ENCODE data around the gene IRF8. TPM values are rescaled to one million over a fixed set of nuclear protein-coding genes. Genes with fewer than 3 reads are reported as not detected.

The IRF8 gene
- total RNA-seq, 1 experiment from 2014 or later: 0.28 TPM

- H2AK5ac ChIP-seq (ENCODE audit: insufficient read length, low read length): no peak overlapping the region
- no peak overlapping the region for H3K56ac ChIP-seq (ENCODE audit: insufficient read length, low read depth, low read length)
- Mint-ChIP-seq H3K9me3 (no peaks in the 10 kb centered on the region; a peak in 2 of 5 replicates), H3K36me3 (ENCODE audit: insufficient read depth in 1 of 3, low read depth in 3 of 3) (no peaks in the 10 kb centered on the region), H3K27ac (no peak overlapping the region), H3K4me3 (no peak overlapping the region), H3K27me3 (ENCODE audit: low read depth) (peaks cover 33% of the 10 kb centered on the region), H3K4me1 (peaks cover 11 to 20% of the 10 kb centered on the region in 2 experiments)
- no peak overlapping the region for H3K27ac ChIP-seq (ENCODE audit: insufficient read length, low read depth, low read length)
- TF ChIP-seq CTCF (conservative IDR thresholded peaks at IDR 0.05): no peak
- H3K9me3 ChIP-seq (ENCODE audit: control insufficient read depth, low read depth, low read length): no peaks in the 10 kb centered on the region
- no peak overlapping the region for H3K4ac ChIP-seq (ENCODE audit: low read depth, low read length)
- DNase-seq: no peak
- no peaks in the 10 kb centered on the region for H3K79me1 ChIP-seq (ENCODE audit: insufficient read depth, low read depth, low read length, poor library complexity, severe bottlenecking)
- H3K23ac ChIP-seq (ENCODE audit: insufficient read length, low read depth, low read length): no peak overlapping the region
- no peak overlapping the region for H2BK20ac ChIP-seq (ENCODE audit: low read depth, low read length, poor library complexity, severe bottlenecking)
- no peak overlapping the region for H4K91ac ChIP-seq (ENCODE audit: insufficient read length, low read depth, low read length)
- H2BK12ac ChIP-seq (ENCODE audit: insufficient read length, low read depth, low read length): no peak overlapping the region
- no peak overlapping the region for H3K4me2 ChIP-seq (ENCODE audit: insufficient read depth, insufficient read length, low read length)
- no peaks in the 10 kb centered on the region for H4K20me1 ChIP-seq (ENCODE audit: control insufficient read depth, insufficient read depth, insufficient read length)
- no peak overlapping the region for H4K8ac ChIP-seq (replicated peaks; ENCODE audit: insufficient read length, low read depth, low read length)
- peaks cover 2% of the 10 kb centered on the region for H3K23me2 ChIP-seq (ENCODE audit: insufficient read length, low read depth, low read length, poor library complexity, severe bottlenecking)
- H4K5ac ChIP-seq (ENCODE audit: insufficient read length, low read depth, low read length): no peak overlapping the region
- no peak overlapping the region for H3T11ph ChIP-seq (ENCODE audit: low read length)
- H3K14ac ChIP-seq (ENCODE audit: insufficient read depth, low read length): no peak overlapping the region
- no peaks in the 10 kb centered on the region for H3K27me3 ChIP-seq (ENCODE audit: insufficient read depth, low read length)
- H2AFZ ChIP-seq (ENCODE audit: low read length): no peak overlapping the region
- H2BK15ac ChIP-seq (ENCODE audit: low read depth, low read length): no peak overlapping the region
- no peak overlapping the region for H2BK5ac ChIP-seq (ENCODE audit: insufficient read length, low read length)
- WGBS (ENCODE audit: extremely low coverage, insufficient read length, low lambda C conversion rate): no CpG with 5 or more reads among the region's 2 CpGs
- no peaks in the 10 kb centered on the region for H3K79me2 ChIP-seq (ENCODE audit: insufficient read depth, low read length)
- no peak overlapping the region for H3K9ac ChIP-seq (ENCODE audit: extremely low read depth, insufficient read length, low read length)
- H2BK120ac ChIP-seq (ENCODE audit: low read depth, low read length, poor library complexity, severe bottlenecking): no peak overlapping the region
- no peak overlapping the region for H3K18ac ChIP-seq (ENCODE audit: insufficient read length, low read depth, low read length)
- no peaks in the 10 kb centered on the region for H3K4me1 ChIP-seq (ENCODE audit: insufficient read depth, low read length)
Observed at GRCh38 chr16:85967111-85967510, 68.1 kb downstream of the IRF8 start.

Data from H9 (cell line).